Thyroid gland (tissue), 4 donors: ENCODE results near the gene VPS26A.

Source experiments
- POLR2A ChIP-seq, 2 donors: fragments of 450-650 bp; IDR thresholded peaks; one replicate each; pipeline ENCODE4 v1.6.1; 2017; ENCODE audit warnings: antibody characterized with exemption in 2 of 2, mild to moderate bottlenecking in 2 of 2, moderate library complexity in 1 of 2
- TF ChIP-seq, protein P1 (sequence below), 6 experiments: fragments of 200-600 bp in 3 of 6; fragments of 450-650 bp in 3 of 6; sonication (generic) in 3 of 6; IDR thresholded peaks; one replicate each; pipeline ENCODE4 v1.5.1; 2016 to 2019; ENCODE audit warnings: antibody characterized with exemption in 6 of 6, mild to moderate bottlenecking in 2 of 6, inconsistent platforms in 1 of 6, moderate library complexity in 1 of 6

DNA sequence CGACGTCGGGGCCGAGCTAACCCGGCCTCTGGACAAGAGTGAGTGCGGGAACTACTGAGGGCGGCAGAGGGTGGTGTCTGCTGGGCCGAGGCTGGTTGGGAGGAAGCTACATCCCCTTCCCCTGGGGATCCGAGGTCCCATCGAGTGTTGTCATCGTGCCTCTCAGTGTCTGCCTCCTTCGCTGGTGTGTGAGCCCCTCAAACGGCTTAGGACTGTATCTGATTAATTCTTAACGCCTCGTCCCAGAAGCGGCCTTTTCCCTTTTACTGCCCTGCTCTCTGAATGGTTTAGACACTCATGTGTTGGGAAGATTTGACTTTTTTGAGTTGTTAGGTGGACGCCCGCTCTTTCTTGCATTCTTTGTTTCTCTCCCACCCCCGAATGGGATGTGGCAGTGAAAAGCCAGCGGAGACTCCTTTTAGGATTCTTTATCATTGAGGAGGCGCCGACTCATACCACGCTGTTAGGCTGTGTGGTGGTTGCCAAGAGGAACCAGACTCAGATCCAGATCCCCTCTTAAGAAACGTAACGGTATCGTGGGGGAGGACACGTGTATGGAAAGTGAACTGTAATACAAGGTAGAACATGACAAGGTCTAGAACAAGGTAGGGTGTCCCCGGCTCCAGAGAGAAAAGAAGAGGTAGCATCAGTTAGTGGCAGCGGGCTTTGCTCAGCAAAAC is 56.7 kb downstream of the VPS26A start:
- TF ChIP-seq, protein P1, sequence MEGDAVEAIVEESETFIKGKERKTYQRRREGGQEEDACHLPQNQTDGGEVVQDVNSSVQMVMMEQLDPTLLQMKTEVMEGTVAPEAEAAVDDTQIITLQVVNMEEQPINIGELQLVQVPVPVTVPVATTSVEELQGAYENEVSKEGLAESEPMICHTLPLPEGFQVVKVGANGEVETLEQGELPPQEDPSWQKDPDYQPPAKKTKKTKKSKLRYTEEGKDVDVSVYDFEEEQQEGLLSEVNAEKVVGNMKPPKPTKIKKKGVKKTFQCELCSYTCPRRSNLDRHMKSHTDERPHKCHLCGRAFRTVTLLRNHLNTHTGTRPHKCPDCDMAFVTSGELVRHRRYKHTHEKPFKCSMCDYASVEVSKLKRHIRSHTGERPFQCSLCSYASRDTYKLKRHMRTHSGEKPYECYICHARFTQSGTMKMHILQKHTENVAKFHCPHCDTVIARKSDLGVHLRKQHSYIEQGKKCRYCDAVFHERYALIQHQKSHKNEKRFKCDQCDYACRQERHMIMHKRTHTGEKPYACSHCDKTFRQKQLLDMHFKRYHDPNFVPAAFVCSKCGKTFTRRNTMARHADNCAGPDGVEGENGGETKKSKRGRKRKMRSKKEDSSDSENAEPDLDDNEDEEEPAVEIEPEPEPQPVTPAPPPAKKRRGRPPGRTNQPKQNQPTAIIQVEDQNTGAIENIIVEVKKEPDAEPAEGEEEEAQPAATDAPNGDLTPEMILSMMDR (IDR thresholded peaks at IDR 0.05), result no peak
- TF ChIP-seq POLR2A (IDR thresholded peaks at IDR 0.05), result no peak
